Uterus (tissue), 4 donors: ENCODE results near the gene DTX4. TPM values are rescaled to one million over a fixed set of nuclear protein-coding genes. Genes with fewer than 3 reads are reported as not detected.
A peak's percentile ranks its signal among the peaks of the same experiment; 100 is the strongest.

Experiments used
- DNase-seq, 2 donors: peaks; one replicate each; pipeline ENCODE4 v3.0.0-alpha.2; 2019 to 2020
- H3K27ac ChIP-seq, 2 donors: fragments of 200-600 bp; sonication (generic); 1 replicate in 1 of 2; 2 replicates in 1 of 2; pipeline ENCODE4 v1.5.1; 2016 to 2018
- H3K27me3 ChIP-seq, 2 donors: fragments of 200-600 bp; sonication (generic); one replicate each; pipeline ENCODE4 v1.5.1; 2018 to 2019; ENCODE audit warnings: control low read depth in 1 of 2
- H3K36me3 ChIP-seq, 2 donors: fragments of 200-600 bp; sonication (generic); one replicate each; pipeline ENCODE4 v1.5.1; 2019; ENCODE audit warnings: control low read depth in 1 of 2
- H3K4me1 ChIP-seq, 2 donors: fragments of 200-600 bp; sonication (generic); one replicate each; pipeline ENCODE4 v1.5.1; 2018 to 2019; ENCODE audit warnings: control low read depth in 1 of 2
- H3K4me3 ChIP-seq, 2 donors: fragments of 200-600 bp; sonication (generic); 1 replicate in 1 of 2; 2 replicates in 1 of 2; pipeline ENCODE4 v1.5.1; 2018 to 2019; ENCODE audit warnings: mild to moderate bottlenecking in 1 of 2
- H3K9me3 ChIP-seq, 2 donors: fragments of 200-600 bp; sonication (generic); one replicate each; pipeline ENCODE4 v1.5.1; 2019; ENCODE audit warnings: control low read depth in 1 of 2
- POLR2A ChIP-seq, 2 donors: fragments of 450-650 bp; IDR thresholded peaks; one replicate each; pipeline ENCODE4 v1.6.1; 2016; ENCODE audit warnings: antibody characterized with exemption in 2 of 2, mild to moderate bottlenecking in 1 of 2, moderate library complexity in 1 of 2
- intact Hi-C: fragments of 100-400 bp; cut with DNase I; formaldehyde crosslinking; loops from one replicate; pipeline ENCODE4 v1.15.1; 2023; ENCODE audit warnings: low total_unique reads
- total RNA-seq, 4 donors: library from RNA; depleted of rRNA in 3 of 4; stranded (reverse); fragments of >200 nt in 3 of 4; gene quantifications; one replicate each; pipeline versions ENCODE4 v1.1.0 to v1.2.4, GENCODE V29; 2014 to 2023
- TF ChIP-seq, protein P1 (sequence below), 4 experiments: fragments of 200-600 bp in 2 of 4; fragments of 450-650 bp in 2 of 4; sonication (generic) in 2 of 4; IDR thresholded peaks; one replicate each; pipeline ENCODE4 v1.5.1; 2016 to 2019; ENCODE audit warnings: antibody characterized with exemption in 4 of 4, mild to moderate bottlenecking in 2 of 4, moderate library complexity in 1 of 4
- donor health status: DM: yes; HTN: yes; CAD: no.

The DTX4 gene
- total RNA-seq, 4 donors from 2014 or later, result 3.2 to 17.8 (median 9.2) TPM

DNA sequence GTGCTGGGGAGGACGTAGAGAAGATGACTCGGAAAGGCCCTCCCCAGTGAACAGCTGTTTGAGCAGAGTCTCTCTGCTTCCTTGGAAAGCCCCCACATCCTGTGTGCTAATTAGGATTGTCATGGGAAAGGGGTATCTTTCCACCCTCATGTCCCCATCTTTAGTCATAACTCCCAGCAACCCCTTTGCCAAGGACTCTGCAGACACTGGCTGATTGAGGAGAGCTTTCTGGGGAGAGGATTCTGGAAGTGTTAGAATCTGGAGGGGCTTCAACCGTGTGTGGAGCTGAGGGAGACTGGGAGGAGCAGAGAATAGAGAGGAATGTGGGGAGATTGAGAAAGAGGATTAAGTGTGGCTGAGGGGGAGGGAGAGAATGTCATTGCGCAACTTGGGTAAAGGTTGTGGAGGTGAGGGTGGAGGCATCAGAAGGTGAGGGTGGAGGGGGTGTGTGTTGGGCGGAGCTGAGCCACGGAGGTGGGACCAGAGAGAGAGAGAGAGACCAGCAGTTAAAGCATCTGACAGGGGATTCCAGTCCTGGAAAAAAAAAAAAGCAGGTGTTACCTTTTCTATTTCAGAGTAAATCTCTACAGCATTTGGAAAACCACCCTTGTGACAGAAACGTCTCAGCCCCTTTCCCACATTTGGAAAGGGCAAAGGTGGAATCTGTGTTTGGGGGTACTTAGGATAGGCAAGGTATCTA, 2.2 kb downstream of the DTX4 start:
- TF ChIP-seq POLR2A (IDR thresholded peaks at IDR 0.05), result no peak
- TF ChIP-seq, protein P1, sequence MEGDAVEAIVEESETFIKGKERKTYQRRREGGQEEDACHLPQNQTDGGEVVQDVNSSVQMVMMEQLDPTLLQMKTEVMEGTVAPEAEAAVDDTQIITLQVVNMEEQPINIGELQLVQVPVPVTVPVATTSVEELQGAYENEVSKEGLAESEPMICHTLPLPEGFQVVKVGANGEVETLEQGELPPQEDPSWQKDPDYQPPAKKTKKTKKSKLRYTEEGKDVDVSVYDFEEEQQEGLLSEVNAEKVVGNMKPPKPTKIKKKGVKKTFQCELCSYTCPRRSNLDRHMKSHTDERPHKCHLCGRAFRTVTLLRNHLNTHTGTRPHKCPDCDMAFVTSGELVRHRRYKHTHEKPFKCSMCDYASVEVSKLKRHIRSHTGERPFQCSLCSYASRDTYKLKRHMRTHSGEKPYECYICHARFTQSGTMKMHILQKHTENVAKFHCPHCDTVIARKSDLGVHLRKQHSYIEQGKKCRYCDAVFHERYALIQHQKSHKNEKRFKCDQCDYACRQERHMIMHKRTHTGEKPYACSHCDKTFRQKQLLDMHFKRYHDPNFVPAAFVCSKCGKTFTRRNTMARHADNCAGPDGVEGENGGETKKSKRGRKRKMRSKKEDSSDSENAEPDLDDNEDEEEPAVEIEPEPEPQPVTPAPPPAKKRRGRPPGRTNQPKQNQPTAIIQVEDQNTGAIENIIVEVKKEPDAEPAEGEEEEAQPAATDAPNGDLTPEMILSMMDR (IDR thresholded peaks at IDR 0.05), result no peak
- Histone ChIP-seq H3K9me3 (no peaks in the 10 kb centered on the region), H3K27me3 (no peaks in the 10 kb centered on the region), H3K36me3 (no peaks in the 10 kb centered on the region), H3K4me3 (peak overlapping the region in 1 of 2 donors; percentile 86), H3K4me1 (peaks cover 0 to 10% of the 10 kb centered on the region in 2 donors), H3K27ac (peak overlapping the region; percentile 77 to 89)
- peak; percentile 28 to 54 for DNase-seq
- intact Hi-C loops, result loop anchor here (5.0 to 10.0 kb wide), 2 partner anchors 33 to 111 kb away; no protein-coding TSS in a partner anchor

DNA sequence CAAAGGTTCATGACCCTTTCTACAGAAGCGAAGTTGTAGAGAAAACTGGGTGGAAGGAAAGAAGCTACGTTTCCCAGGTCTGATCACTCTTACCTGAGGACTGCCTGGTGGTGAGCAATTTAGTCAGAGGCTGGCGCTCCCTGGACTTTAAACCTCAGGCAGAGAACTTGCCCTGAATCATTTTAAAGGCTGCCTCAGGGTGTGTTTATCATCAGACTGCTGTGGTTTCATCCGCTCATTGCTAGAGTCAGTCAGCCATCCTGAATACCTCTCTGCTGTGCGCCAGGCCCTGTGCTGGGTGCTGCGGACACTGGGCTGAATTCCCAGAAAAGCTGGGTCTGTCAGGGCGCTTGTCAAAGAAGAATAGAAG, 2.7 kb downstream of the DTX4 start:
- H3K4me3 ChIP-seq, result no peak overlapping the region
- H3K27me3 ChIP-seq, result no peaks in the 10 kb centered on the region
- H3K4me1 ChIP-seq, result peaks cover 0 to 10% of the 10 kb centered on the region in 2 donors
- TF ChIP-seq POLR2A (IDR thresholded peaks at IDR 0.05), result no peak
- TF ChIP-seq, protein P1 (IDR thresholded peaks at IDR 0.05), result no peak
- no peak for DNase-seq
- intact Hi-C loops, result loop anchor here (5.0 to 10.0 kb wide), 2 partner anchors 33 to 110 kb away; no protein-coding TSS in a partner anchor
- H3K9me3 ChIP-seq, result no peaks in the 10 kb centered on the region
- no peaks in the 10 kb centered on the region for H3K36me3 ChIP-seq
- H3K27ac ChIP-seq, result peak overlapping the region in 1 of 2 donors; percentile 77

DNA sequence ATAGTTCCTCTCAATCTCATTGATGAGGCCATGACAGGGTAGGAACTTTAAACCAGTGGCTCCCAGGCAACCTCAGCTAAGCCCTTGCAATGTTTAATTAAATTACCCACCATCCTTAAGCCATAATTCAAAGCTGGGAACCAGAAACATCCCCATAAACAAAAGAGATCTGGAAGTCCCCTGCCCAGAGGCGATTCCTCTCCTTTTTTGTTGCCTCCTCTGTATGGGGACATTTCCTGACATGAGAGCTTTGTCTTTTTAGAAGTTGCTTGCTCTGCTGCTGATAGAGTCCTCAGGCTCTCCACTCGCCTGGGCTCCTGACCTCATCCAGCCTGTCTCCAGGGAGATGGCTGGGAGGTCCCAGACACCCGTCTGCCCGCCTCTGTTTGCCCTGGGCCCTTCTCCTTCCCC, 3.2 kb downstream of the DTX4 start:
- peaks cover 0 to 10% of the 10 kb centered on the region in 2 donors for H3K4me1 ChIP-seq
- no peak for DNase-seq
- H3K4me3 ChIP-seq, result no peak overlapping the region
- H3K27ac ChIP-seq, result no peak overlapping the region
- TF ChIP-seq, protein P1 (IDR thresholded peaks at IDR 0.05), result no peak
- H3K36me3 ChIP-seq, result no peaks in the 10 kb centered on the region
- H3K27me3 ChIP-seq, result no peaks in the 10 kb centered on the region
- H3K9me3 ChIP-seq, result no peaks in the 10 kb centered on the region
- intact Hi-C loops, result loop anchor here (10.0 kb wide), 1 partner anchor 110 kb away; no protein-coding TSS in a partner anchor

GRCh38 chr11:59176330-59176729, 4.4 kb downstream of the DTX4 start:
- Histone ChIP-seq H3K27ac (no peak overlapping the region), H3K27me3 (no peaks in the 10 kb centered on the region), H3K4me3 (no peak overlapping the region), H3K9me3 (no peaks in the 10 kb centered on the region), H3K4me1 (peaks cover 0 to 10% of the 10 kb centered on the region in 2 donors), H3K36me3 (no peaks in the 10 kb centered on the region)
- TF ChIP-seq, protein P1 (IDR thresholded peaks at IDR 0.05), result no peak
- no peak for TF ChIP-seq POLR2A (IDR thresholded peaks at IDR 0.05)
- intact Hi-C loops, result loop anchor here (10.0 kb wide), 1 partner anchor 108 kb away; no protein-coding TSS in a partner anchor
- no peak for DNase-seq

GRCh38 chr11:59178402-59178801, 6.5 kb downstream of the DTX4 start:
- peaks cover 0 to 3% of the 10 kb centered on the region in 2 donors for H3K4me1 ChIP-seq
- TF ChIP-seq POLR2A (IDR thresholded peaks at IDR 0.05), result no peak
- TF ChIP-seq, protein P1 (IDR thresholded peaks at IDR 0.05), result no peak
- no peaks in the 10 kb centered on the region for H3K27me3 ChIP-seq
- H3K9me3 ChIP-seq, result no peaks in the 10 kb centered on the region
- no peak overlapping the region for H3K27ac ChIP-seq
- no peak for DNase-seq
- intact Hi-C loops, result loop anchor here (10.0 kb wide), 1 partner anchor 106 kb away; no protein-coding TSS in a partner anchor
- no peaks in the 10 kb centered on the region for H3K36me3 ChIP-seq
- H3K4me3 ChIP-seq, result no peak overlapping the region
